HG03280 (cell line): ENCODE results near the gene MINDY4B.

Source experiments
- ATAC-seq: cut with Tn5 transposase; IDR thresholded peaks from one replicate; pipeline ENCODE4 v1.9.1; 2021; ENCODE audit warnings: mild to moderate bottlenecking, moderate library complexity; ENCODE audit not compliant: unreplicated experiment

Gene MINDY4B

GRCh38 chr3:150848864-150849263 is 56.4 kb downstream of the MINDY4B start:
- ATAC-seq: no peak

GRCh38 chr3:150847433-150847832 is 57.8 kb downstream of the MINDY4B start:
- ATAC-seq: no peak

GRCh38 chr3:150844484-150844883 is 60.8 kb downstream of the MINDY4B start:
- ATAC-seq: no peak

- ATAC-seq: no peak
These were observed 62.0 kb downstream of the MINDY4B start for GRCh38 chr3:150843241-150843640.

GRCh38 chr3:150840802-150841515 is 64.3 kb downstream of the MINDY4B start:
- no peak for ATAC-seq

- ATAC-seq: no peak
These were observed 74.5 kb downstream of the MINDY4B start for GRCh38 chr3:150830745-150831144.

GRCh38 chr3:150830094-150830681 is 75.1 kb downstream of the MINDY4B start:
- peak; percentile 73 for ATAC-seq

GRCh38 chr3:150829408-150829807 is 75.8 kb downstream of the MINDY4B start:
- no peak for ATAC-seq

- ATAC-seq: no peak
These were observed 76.2 kb downstream of the MINDY4B start for GRCh38 chr3:150828997-150829396.

- ATAC-seq: no peak
These were observed 77.0 kb downstream of the MINDY4B start for GRCh38 chr3:150828261-150828660.

GRCh38 chr3:150826466-150827282 is 78.6 kb downstream of the MINDY4B start:
- ATAC-seq: no peak

GRCh38 chr3:150825916-150826377 is 79.3 kb downstream of the MINDY4B start:
- no peak for ATAC-seq

GRCh38 chr3:150825192-150825915 is 79.9 kb downstream of the MINDY4B start:
- ATAC-seq: no peak

- ATAC-seq: no peak
These were observed 82.0 kb downstream of the MINDY4B start for GRCh38 chr3:150823277-150823676.

- no peak for ATAC-seq
These were observed 82.6 kb downstream of the MINDY4B start for GRCh38 chr3:150822636-150823035.
